HG02852 (cell line): ENCODE data around the gene HDAC4.

ENCODE experiments used
- ATAC-seq: cut with Tn5 transposase; IDR thresholded peaks from one replicate; pipeline ENCODE4 v1.9.1; 2021; ENCODE audit warnings: mild to moderate bottlenecking, moderate library complexity; ENCODE audit not compliant: unreplicated experiment

HDAC4 gene

DNA sequence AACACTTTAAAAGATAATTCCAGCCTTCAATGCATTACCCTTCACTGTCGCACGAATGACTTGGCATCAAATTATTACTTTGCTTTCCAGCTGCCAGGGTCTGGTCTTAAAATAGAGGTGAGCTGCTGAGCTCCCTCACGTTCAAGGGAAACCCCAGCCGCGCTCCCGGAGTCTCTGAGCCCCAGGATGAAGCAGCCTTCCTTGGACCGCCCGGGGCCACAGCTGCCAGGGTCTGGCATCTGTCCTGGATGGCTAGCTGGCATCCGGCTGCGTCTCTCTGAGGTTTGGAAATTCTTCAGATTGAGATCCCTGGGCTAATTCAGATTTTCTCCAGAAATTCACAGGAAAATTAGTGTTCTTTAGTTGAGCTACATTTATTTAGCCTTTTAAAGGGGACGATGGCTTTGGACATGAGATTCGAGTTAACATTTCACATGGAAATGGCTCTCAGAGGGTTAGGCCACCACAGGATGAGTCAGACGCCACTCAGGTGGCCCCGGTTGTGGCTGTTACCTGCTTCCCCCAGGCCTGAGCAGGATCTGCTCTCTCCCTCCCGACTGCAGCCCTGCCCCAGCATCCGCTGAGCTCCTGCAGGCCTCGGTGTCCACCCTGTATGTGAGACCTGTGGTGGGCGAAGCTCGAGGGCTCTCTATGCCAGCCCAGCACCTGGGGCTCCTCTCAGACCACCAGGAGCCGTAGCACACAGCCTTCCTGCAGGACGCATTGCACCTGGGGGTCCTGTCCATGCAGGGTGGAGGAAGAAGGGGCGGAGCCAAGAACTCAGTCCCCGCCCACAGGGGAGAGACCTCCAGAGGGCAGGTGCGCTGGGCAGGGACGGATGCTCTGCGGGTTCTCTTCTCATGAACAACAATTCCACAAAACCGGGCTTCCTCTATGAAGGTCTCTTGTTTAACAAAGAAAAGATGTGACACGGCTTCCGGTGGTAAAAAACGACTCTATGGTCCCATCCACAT, 297.4 kb downstream of the HDAC4 start:
- no peak for ATAC-seq

DNA sequence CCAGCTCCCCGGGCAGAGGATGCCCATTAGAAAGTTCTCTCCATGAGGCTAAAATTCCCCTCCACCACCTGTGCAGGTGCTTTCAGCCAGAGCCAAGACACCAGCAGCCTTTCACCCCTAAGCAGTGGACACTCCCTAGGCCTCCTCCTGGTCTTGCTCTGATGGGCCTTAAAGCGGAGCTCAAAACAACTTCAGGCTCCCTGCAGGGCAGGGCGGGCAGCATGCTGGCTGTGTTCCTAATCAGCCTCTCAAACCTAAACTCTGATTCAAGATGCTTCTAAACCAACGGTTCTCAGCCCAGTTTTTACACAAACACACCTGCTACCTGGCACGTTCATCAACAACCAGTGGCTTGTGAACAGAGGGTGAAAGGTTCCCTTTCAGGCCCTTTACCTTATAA, 298.6 kb downstream of the HDAC4 start:
- no peak for ATAC-seq

DNA sequence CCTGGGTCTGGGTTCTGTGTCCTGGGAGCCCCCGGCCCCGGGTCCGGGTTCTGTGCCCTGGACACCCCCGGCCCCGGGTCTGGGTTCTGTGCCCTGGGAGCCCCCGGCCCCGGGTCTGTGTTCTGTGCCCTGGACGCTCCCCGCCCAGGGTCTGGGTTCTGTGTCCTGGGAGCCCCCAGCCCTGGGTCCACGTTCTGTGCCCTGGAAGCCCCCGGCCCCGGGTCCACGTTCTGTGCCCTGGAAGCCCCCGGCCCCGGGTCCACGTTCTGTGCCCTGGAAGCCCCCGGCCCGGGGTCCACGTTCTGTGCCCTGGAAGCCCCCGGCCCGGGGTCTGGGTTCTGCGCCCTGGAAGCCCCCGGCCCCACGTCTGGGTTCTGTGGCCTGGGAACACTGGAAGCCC, 299.0 kb downstream of the HDAC4 start:
- ATAC-seq = no peak

DNA sequence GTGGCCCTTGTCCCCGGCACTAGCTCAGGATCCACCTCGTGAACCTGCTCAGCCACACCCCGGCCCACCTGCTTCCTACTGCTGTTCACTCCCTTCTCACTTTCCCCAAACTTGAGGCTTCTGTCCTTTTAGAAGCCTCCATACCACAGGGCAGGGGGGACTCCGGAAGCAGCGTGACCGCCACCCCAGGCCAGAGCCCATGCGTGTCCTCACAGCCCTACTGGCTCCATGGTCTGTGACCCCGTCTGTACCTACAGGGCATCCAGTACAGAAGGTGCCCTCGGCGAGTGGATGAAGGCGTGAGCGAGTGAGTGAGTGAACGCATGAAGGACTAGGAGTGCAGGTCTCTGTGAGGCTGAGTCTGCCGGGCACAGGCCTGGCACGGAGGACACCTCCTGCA, 299.7 kb downstream of the HDAC4 start:
- no peak for ATAC-seq

DNA sequence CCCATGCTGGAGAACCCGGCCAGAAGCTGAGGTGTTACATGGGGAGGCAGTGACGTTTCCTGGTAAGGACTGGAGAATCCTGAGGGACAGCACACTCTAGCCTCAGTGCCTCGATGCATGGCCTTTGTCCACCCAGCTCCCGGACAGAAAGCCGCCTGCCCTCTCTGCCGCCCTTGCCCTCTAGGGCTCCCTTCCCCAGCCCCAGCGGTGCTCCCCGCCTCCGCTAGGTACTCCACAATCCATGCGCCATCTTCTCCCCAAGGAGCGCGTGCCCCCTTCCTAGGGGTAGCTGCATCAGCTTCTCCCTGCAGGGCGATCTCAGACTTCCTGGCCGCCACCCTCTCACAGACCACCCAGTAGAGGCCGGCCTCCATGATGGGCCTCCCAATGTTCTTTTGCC, 301.3 kb downstream of the HDAC4 start:
- ATAC-seq = no peak

DNA sequence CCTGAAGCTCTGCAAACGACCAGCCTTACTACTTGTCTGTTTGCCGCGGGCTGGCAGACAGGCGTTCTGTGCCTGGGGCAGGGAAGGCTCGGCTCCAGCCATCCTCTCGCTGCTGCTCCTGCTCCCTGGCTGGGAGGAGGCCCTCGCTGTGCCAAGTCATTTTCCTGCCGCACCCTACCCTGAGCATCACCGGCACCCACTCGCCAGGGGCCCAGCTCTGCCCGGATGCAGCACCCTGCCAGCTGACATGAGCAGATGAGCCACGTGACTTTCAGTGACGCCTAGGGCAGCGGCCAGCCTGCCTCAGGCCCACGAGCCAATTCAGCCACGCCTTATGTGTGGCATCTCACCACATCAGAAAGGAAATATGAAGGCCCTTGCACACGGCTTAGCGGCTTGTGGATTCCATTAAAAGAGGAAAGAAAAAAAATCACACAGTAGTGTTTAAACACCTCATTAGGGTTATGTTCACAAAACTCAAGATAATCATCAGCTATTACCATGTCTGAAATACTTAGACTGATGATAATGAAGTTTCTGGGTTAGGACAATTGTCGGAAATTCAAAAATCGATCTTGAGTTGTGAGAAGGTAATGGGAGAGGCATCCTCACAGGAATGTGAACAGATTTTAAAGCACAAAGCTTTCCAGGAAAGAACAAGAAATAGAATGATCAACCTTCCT, 302.4 kb downstream of the HDAC4 start:
- no peak for ATAC-seq

DNA sequence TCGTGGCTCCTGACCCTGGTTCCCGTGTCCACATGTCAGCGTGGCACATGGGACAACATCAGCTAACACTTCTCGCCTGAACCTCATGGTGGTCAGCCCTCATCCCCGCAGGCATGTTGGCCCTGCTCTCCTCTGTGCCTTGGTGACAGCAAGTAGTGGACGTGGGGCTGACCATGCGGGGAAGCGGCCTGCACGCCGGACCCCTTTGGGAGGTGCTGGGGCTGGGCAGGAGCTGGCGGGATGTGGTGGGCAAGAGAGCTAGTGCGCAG, 303.5 kb downstream of the HDAC4 start:
- ATAC-seq = no peak

DNA sequence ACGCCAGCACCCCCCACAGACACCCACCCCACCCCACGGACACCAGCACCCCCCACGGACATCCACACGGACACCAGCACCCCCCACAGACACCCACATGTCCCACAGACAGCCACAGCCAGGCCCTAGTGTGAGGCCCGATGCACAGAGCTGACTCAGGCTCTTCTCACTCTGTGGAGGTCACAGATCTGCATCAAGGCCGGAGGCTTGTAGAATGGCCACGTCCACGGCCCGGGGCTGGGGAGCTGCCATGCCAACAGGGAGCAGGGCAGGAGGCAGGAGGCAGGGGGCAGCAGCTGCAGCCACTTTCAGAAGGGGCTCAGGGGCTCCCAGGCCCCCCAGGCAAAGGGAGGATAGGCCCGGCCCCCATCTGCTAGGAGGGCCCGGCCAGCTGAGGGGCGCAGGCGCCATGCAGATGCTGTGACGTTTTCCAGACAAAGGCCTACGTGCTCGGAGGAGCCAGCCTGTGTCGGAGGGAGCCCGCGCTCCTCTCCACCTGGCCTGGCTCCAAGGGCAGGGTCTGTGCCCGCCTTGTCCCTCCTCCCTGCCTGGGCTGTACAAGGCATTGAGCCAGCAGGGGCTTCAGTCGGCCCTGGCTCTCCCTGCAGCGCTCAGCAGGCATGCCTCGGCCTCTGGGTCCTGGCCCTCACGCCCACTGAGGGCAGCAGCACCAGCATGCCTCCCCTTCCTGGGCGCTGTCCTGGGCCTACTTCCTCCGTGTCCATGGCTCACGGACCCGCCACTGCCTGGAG, 304.0 kb downstream of the HDAC4 start:
- no peak for ATAC-seq

DNA sequence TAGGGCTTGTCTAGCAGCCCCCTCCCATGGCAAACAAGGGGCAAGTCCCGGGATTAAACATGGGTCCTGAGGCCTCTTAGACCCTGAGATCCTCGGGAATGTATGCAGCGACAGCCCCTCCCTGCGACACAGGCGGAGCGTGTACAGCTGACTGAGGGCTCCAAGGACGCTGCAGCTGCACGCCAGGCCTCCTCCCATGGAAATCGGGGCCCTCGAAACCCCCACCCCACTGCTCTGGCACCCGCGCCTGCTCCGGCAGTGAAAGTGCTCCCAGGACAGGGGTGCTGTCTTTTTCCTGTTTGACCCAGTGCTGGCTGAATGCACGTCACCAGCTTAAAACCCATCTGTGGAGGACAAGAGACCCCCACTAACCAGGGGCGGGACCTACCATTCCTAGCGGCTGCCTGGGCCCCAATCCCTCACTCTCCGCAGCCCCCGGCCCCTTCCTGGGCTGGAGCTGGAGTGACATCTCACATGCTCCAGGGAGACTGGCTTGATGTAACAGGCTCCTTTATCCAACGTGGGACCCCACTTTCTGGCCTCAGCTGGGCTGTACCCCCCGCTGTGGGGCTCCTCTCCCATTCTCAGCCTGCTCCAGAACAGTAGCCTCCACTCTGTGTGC, 305.2 kb downstream of the HDAC4 start:
- ATAC-seq = no peak

DNA sequence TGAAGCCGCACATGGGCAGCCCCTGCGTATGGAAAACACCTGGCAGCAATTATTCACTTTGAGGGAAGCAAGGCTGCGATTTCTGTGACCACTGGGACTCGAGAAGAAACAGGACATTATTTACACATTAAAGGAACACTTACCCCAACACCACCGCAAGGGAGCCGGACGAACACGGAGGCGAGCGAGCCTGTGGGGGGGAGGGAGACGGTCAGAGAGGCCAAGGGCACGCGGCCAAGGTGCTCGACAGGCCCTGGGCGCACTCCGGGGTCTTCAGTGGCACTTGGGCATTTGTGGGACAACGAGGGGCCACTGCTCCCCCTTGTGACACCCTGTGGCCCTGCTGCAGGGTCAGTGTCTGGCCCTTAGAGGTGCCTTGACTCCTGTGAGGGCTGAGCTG, 306.0 kb downstream of the HDAC4 start:
- no peak for ATAC-seq

DNA sequence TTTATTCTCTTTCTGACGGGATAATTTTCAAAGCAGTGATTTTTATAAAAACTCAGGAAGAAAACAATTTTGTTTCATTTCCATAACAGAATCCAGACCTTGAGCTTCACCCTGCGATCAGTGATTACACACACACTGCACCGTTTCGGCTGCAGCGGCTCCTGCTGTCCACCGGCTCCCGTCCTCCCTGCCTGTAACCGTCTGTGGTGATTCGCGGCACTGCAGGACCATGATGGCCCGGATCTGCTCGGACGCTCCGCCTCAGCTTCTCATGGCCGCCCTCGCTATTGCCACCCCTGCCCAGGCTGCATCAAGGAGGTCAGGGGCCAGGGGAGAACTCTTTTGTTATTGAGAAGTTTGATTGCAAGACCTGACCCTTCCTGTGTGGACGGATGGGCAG, 306.9 kb downstream of the HDAC4 start:
- ATAC-seq = no peak

DNA sequence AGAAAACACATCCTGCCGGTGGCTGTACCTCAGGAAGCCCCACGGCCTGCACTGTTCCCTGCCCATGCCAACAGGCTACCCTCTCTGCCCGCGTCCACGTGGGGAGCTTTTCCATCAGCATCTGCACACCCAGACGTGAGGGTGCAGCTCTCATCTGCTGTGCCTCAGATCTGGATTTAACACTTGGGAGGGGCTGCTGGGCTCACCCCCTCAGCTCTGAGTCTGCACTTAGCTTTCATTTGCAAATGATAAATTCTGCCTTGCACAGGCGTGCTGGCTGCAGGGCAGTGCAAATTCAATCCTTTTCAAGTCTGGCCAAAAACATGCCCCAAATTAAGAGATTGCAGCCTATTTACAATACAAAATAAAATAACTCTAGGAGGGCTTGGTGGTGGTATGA, 307.3 kb downstream of the HDAC4 start:
- ATAC-seq = no peak

DNA sequence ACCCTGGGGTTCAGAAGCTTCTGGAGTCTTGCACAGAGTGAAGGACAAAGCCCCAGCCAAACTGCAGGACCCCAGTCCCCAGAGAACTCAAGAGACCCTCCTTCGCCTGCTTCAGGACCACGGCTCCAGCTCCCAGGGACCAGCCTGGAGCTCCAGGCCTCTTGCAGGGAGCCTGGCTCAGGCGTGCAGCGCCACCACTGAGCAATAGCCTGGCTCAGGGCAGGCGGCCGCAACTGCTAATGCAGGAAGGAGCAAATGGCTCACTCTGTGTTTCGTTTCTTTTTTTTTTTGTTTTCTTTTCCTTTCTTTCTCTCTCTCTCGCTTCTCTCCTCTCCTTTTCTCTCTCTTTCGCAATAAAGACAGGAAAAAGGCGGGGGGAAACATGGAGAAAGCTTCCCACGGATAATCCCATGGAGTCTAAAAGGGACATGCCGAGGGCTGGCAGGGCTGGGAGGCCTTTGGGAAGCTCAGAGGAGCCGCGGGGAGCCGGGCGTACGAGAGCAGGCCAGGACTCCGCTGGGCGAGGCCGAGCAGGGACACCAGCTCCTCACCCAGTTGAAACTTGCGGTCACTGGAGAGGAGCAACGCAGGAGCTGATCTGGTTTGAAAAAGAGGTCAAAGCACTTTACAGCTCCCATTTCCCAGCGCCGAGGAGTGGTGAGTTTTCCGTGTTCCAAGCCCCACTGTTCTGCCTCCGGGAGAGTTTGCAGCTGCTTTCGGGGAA, 308.1 kb downstream of the HDAC4 start:
- ATAC-seq = no peak

DNA sequence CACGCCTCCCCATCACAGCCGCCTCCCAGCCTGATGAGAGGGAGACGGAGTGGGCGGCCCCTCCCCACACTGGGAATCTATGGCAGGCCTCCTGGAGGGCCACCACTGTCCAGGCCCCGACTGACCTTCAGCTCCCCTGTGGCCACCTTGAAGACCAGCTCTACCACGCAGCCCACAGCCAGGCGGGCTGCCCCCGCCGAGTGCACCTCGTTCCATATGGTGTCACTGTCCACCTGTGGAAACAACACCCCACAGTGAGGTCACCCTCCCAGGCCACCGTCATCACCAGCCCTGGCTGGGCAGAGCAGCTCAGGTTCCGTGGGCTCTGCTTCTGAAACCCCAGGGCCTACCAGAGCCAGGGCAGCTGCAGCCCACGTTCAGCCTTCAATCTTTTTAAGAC, 310.9 kb downstream of the HDAC4 start:
- ATAC-seq = no peak

DNA sequence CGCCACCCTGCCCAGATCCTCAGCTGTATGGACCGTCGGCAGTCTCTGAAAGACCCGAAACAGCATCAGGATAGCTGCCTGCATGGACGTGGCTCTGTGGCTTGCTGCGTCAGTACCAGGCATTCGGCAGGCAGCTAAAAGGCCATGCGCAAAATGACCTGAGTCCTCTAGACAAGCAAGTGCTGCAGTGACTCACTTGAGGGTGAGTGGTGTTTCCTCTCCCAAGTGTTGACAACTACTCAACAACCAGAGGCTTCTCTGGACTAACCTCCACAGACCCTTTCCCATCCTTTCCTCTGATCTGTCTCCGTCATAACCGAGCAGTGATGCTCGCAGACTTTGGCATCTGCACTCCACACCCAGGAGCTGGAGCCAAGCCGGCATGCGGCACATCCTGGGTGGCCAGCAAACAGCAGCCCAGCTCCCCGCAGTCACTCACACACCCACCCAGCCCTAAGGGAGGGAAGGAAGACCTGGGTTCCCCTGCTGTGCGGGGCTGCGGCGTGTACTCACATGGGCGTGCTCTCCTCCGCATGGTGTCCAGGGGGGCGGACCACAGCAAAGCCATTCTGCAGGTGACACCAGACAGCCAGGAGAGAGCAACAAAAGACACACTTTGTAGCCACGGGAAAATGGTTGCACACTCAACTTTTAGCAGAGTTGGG, 313.6 kb downstream of the HDAC4 start:
- no peak for ATAC-seq

DNA sequence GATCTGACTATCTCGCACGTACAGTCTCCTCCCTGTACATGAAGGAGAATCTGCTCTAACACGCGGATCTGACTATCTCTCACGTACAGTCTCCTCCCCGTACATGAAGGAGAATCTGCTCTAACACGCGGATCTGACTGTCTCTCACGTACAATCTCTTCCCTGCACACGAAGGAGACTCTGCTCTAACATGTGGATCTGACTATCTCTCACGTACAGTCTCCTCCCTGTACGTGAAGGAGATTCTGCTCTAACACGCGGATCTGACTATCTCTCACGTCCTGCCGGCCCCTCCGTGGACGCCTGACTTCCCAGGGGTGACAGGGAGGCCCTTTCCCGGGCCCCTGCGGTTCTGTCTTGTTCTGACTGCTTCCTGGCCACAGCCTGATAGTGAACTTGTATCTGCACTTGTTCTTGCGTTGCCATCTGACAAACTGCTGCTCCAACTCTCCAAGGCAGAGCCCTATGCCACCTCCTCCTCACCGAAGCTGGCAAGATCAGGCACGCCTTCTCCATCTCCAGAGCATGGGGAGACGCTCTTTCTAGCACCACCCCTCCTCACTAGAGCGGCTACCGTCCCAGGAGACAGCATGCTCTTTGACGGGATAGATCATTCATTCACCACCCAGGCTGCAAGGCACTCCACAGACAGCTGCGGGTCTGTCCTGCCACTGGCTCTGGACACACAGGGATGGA, 314.3 kb downstream of the HDAC4 start:
- ATAC-seq = no peak

DNA sequence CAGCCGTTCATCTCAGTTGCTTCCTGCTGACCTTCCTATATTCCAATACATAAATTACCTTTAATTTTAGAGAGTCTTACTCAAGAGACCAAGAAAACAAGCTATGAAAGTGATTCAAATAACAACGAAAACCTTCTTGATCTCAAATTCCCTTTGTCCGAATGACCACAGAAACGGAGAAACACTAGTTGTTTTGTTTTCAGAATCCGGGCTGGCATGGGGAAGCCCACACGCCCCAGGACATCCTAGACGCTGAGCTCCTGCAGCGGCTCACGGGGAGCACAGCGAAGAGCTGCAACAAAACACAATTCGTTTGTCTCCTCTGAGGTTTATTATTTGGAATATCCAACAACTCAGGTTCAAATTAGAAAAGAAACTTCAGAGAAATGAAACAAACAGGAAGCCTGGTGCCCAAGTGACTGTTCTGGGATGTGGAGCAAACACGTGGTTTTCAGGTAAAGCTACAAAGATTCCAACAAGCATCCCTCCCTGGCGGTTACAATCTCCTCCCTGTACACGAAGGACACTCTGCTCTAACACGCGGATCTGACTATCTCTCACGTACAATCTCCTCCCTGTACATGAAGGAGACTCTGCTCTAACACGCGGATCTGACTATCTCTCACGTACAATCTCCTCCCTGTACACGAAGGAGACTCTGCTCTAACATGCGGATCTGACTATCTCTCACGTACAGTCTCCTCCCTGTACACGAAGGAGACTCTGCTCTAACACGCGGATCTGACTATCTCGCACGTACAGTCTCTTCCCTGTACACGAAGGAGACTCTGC, 315.4 kb downstream of the HDAC4 start:
- no peak for ATAC-seq

DNA sequence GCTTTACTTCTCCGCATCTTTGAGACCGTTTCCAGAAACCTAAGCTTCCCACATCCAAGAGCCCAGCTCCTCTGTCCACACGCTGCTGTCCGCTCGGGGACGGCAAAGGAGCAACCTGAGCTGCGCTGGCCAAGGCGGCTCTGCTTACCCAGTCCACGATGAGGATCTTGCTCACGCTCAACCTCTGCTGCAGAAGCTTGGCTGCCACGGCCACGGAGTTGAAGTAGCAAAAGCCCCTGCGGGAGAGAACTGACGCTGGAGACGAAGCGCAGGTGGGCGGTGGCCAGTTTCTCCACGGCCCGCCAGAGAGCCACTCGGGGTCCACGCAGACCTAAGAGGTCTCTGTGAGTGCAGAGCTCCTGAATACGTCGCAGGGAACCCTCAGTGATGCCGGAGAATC, 316.8 kb downstream of the HDAC4 start:
- ATAC-seq = no peak

DNA sequence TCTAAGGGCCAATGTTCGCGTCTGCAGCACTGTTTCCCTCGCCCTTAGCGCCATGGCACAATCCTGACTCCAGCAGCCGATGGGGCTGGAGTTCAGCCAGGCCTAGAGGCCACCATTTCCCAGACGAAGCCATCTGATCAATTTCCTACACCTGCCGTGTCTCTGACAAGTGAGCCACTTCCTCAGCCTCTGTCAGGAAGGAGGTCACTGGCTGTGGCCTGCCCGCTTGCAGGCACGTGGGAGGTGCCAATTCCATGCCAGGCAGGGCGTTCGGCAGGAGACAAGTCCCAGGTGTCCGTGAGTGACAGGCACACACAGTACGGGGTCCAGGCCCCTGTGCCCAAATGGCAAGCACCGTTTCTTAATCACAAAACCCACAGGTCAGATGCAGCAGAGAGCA, 318.4 kb downstream of the HDAC4 start:
- ATAC-seq = no peak
